GM19328 (cell line): Measurements from ENCODE around the gene TSPAN2.

Experiments used
- ATAC-seq: cut with Tn5 transposase; IDR thresholded peaks from one replicate; pipeline ENCODE4 v1.9.1; 2021; ENCODE audit warnings: mild to moderate bottlenecking, moderate library complexity; ENCODE audit not compliant: unreplicated experiment

Gene TSPAN2

DNA sequence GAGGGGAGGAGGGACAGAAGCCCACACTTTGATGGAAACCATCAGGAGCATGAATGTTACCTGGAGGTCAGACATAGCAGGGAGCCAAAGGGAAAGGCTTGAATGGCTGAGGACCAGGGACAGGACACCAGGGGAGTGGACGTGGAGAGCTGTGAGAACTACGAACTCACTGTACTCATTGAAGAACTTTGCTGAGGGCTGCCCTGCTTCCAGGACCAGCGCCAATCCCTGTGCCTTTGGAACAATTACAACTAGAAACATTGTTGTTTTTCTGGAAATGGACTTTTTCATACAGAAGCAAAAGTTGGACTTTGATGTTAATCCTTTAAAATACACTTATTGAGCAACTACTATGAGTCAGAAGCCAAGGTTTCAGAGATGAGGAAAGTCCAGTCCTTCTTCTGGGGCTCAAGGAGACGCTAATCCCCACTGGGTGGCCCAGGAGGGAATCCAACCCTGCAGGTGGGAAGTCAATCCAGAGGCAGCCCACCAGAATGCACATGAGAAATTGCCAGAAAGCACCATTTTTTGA lies 12.9 kb downstream of the TSPAN2 start:
- ATAC-seq: no peak

- ATAC-seq: no peak
Measured at GRCh38 chr1:115074839-115075534, 14.3 kb downstream of the TSPAN2 start.

DNA sequence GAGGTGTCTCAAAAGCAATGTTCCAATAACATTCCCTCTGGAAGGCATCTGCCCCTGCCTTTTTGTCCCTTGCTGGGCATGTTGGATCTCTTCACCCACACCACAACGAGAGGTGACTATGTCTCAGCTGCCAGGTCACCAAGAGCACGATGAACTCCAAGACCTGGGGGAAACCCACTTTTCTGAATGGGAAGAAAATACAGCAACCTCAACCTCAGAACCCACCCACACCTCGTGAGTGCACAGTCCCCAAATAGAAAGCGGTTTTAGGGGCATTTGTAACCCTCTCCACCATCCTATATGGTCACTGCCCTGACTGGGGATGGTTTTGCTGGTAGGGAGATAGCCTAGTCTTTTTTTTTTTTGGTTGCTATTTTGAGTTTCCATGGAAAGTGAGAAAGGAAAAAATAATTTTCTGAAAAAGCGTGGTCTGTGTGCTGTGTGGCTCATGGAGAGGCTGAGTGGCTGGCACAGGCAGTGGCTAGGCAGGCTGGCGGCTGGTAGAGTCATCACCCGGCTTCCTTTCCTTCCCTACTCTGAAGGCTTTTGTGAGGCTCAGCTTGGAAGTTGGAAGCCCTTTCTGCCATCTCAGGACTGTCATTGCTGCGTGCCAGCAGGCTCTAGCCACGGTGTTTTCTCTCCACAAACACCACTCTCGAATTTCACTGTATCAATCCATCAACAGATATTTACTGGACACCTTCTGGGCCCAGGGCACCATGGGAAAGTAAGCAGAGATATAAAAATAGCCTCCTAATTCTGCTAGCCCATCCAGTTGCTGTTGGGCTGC lies 15.8 kb downstream of the TSPAN2 start:
- ATAC-seq: no peak

DNA sequence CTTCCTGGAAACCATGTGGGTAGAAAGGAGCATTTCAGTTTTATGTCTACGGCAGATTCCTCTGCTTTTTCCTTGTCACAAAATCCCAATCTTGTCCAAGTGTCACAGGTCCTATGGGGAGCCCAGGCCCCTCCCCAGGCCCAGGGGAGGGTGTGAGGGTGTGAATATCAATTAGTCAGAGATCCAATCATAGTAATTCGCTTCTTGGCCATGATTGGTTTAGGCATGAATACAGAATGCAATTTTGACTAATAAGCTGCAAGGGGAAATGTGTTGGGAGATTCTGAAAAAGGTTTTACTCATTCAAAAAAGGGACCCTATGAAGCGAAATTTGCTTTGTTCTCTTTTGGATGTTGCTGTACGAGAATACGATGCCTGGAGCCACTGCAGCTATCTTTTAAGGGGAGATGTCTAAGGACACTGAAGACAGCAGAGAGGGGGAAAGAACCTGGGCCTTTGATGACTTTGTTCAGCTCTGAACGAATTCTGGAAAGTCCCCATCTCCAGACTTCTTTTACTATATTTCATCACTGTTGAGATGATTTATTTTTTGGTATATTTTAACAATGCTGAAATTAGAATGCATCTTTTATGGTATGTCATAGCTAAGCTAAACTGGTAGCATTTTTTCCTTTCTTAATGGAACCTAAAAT lies 18.2 kb downstream of the TSPAN2 start:
- no peak for ATAC-seq

GRCh38 chr1:115069659-115070308 lies 19.5 kb downstream of the TSPAN2 start:
- ATAC-seq: no peak

DNA sequence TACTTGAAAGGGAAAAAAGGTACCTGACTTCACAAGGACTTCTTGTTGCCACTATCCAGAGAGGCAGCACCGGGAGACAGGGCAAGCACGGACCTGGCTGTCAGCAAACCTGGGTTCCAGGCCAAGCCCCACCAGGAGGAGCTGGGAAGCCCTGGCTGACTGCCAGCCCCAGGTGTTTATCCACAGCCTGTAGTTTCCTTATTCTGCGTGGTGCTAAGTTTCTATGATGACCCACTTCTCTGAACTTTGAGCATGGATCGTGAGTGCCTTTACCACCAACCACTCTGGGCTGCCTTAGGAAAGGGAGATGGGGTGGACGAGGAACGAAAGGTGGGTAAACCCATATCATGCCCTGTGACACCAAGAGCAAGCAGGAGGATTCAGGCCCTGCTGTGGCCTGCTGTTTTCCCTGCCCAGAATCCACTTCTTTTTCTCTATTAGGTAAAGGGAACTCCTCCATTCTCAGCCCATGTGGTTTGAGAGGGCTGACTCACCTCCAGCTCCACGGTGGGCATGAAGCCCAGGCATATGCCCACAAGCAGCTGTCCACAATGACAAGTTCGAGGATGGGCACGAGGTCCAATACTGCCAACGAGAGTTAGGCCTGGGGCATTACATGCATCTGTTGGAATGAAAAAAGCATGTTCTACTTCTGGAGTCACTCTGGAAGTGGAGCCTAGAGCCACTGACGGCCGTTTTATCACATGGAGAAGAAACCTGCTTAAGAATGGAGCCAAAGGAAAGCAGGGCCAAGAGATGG lies 20.3 kb downstream of the TSPAN2 start:
- ATAC-seq: no peak

DNA sequence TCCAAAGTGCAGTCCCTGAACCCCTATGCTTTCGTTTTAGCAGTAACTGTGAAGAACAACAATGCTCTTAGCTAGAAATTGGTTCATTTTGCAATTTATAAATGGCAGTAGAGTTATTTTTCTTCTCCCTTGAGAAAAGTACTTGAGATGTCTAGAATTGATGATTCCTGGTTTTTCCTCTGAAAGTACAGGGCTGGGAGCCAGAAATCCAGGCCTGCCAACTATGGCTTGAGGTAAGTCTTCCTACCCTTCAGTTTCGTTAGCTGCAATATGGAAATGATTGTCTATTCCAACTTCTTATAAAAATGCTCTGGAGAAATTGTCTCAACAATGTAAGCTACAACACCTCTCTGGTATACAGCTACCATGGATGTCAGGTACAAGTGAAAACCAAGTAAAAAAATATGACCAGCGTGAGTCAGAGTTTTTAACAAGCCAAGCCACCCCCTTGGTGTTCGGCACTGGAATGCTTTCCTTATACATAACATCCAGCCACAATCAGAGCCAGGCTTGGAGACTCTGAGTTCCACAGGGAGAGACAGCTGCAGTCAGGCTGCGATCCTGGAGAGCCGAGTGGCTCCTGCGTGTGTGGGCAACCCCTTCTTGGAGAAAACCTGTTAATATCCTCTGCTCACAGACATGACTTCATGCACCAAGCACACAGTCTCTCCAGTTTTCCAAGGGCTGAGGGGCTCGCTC lies 22.0 kb downstream of the TSPAN2 start:
- no peak for ATAC-seq

DNA sequence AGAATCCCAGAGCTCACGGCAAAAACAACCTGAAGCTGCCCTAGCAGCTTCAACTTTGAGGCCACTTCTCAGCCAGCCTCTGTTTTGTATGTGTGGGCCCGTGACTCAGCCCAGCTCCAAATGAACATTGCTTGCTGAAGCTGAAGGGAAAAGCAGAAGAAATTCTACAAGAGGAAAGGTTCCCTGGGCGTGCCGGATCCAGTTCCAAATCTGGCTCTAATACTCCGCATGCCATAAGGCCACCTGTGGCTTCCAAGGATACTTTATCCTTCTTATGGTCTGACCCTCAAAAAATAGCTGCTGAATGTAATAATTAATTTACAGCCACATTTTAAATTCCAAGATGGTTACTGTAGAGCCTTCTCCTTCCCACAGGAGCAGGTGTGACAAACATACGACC lies 24.3 kb downstream of the TSPAN2 start:
- ATAC-seq: no peak

- ATAC-seq: no peak
Measured at GRCh38 chr1:115064461-115064860, 24.8 kb downstream of the TSPAN2 start.

DNA sequence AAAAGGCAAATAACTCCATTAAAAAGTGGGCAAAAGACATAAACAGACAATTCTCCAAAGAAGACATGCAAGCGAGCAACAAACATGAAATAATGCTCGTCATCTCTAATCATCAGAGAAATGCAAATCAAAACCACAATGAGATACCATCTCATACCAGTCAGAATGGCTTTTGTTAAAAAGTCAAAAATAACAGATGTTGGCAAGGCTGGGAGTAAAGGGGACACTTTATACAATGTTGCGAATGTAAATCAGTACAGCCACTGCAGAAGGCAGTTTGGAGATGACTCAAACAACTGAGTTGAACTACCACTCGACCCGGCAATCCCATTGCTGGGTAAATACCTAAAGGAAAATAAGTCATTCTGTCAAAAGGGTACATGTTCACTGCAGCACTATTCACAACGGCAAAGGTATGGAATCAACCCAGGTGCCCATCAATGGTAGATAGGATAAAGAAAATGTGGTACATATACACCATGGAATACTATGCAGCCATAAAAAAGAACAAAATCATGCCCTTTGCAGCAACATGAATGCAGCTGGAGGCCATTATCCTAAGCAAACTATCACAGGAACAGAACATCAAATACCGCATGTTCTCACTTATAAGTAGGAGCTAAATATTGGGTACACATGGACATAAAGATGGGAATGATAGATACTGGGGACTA lies 25.9 kb downstream of the TSPAN2 start:
- no peak for ATAC-seq

DNA sequence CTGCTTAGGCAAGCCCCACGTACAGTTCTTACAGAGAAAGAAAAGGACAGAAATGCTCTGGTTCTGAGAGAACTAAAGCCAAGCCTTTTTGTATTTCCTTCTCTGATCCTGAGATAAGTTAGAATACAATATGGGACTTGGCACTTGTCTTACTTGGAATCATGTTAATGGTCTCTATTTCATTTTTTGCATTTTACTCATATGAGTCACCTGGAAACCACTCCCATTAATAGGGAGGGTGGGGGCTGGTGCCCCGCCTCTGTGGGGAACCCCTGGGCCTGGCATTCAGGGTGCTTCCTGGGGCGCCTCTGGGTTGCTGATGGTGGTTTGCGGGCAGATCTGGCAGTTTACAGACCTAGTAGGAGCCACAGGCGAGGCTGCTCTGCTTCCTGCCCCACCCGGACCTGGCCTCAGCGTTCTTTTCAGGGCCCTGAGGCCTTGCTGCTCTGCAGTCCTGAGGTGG lies 26.7 kb downstream of the TSPAN2 start:
- no peak for ATAC-seq

GRCh38 chr1:115060501-115060900 lies 28.8 kb downstream of the TSPAN2 start:
- no peak for ATAC-seq

DNA sequence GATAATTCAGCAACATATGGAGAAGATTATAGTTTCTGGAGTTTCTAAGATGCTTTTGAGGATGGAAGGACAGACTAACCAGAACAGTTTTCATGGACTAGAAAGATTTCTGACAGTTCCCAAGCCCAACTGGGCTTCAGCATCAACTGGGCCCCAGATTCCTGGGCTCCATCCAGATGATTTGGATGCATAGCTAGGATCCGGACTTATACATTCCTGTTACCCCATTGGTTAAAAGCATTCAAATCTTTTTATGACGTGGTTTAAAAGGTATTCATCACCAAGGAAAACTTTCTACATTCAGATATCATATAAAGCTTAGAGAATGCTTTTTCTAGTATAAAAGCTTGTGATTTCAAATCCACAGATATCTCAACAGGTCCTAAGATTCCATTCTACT lies 30.0 kb downstream of the TSPAN2 start:
- no peak for ATAC-seq

DNA sequence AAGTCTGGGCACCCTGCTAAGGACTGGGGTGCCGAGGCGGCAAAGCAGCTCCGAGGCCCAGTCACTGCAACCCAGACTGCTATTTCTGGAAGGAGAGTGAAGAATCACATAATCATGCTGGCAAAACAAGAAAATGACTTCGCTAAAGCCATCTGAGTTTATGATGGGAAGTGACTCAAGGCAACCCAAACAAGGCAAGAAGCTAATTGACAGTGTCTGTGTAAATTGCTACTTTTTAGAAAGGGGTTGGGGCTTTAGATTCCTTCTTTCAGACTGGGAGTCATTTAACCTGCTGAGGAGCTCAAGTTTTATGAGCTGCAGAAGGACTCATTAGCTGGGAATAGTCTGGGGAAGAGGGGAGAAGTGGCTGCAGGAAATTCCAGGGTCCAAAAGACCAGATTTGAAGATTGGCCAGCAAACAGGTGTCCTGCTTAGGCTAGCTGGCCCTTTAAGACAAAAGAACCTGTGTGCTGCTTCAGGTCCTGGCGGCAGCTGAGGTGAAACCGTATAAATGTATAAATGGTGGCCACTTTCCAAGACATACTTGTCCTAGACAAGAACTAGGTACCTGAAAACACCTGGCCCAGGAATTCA lies 31.5 kb downstream of the TSPAN2 start:
- no peak for ATAC-seq

DNA sequence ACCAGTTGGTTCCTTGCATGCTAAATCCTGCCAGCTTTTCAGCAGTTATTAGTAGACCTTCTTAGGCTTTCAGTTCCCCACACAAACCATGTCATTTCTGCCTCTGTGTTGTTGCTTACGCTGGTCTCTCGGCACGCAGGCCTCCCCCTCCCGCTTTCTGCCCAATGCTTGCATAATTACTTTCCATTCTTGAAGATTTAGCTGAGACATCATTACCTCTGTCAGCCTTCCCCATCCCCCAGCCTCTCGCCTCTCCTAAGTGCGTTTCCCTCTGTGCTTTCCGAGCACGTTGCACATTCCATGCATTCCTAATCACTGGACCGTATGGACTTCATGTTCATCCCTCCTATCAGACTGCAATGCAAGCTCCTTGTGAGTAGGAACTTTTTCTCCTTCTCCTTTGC lies 32.9 kb downstream of the TSPAN2 start:
- no peak for ATAC-seq

GRCh38 chr1:115052454-115053083 lies 36.7 kb downstream of the TSPAN2 start:
- peak; percentile 87 for ATAC-seq

GRCh38 chr1:115051850-115052249 lies 37.5 kb downstream of the TSPAN2 start:
- peak; percentile 11 for ATAC-seq

- no peak for ATAC-seq
Measured at GRCh38 chr1:115046751-115047150, 42.6 kb downstream of the TSPAN2 start.
